K562 (cell line): Measurements from ENCODE around the gene FBXO17.

ENCODE experiments used
- ATF7 ChIP-seq: fragments of 450-650 bp; IDR thresholded peaks from 2 replicates; pipeline ENCODE4 v1.7.1; 2014; ENCODE audit warnings: mild to moderate bottlenecking, moderate library complexity
- NFATC3 ChIP-seq: fragments of 450-650 bp; IDR thresholded peaks from 2 replicates; pipeline ENCODE4 v1.6.1; 2017; ENCODE audit warnings: mild to moderate bottlenecking
- PTRF ChIP-seq: fragments of 450-650 bp; IDR thresholded peaks from 2 replicates; pipeline ENCODE4 v1.6.1; 2016; ENCODE audit warnings: mild to moderate bottlenecking, missing genetic modification characterization, missing compliant biosample characterization
- RAD21 ChIP-seq, 2 experiments: fragments of 250-450 bp in 1 of 2; fragments of 450-650 bp in 1 of 2; sonication (Bioruptor Pico) in 1 of 2; formaldehyde crosslinking in 1 of 2; IDR thresholded peaks in 1 of 2; conservative IDR thresholded peaks in 1 of 2; 2 replicates each; pipeline versions ENCODE4 v1.4.0 to v1.8.0; 2020 to 2022; ENCODE audit warnings: mild to moderate bottlenecking in 2 of 2, moderate library complexity in 1 of 2
- SP2 ChIP-seq: IDR thresholded peaks from 2 replicates; pipeline ENCODE4 v1.6.1; 2011; ENCODE audit warnings: mild to moderate bottlenecking, low read depth, low read length, moderate library complexity; ENCODE audit not compliant: poor library complexity, severe bottlenecking; ENCODE audit errors: extremely low read depth
- ZFX ChIP-seq: sonication (generic); formaldehyde crosslinking; IDR thresholded peaks from 2 replicates; pipeline ENCODE4 v1.8.0; 2022; ENCODE audit warnings: mild to moderate bottlenecking, missing genetic modification reagents, moderate library complexity
- ZNF609 ChIP-seq: sonication (generic); formaldehyde crosslinking; IDR thresholded peaks from 2 replicates; pipeline ENCODE4 v1.8.1; 2023; ENCODE audit warnings: missing genetic modification reagents, mild to moderate bottlenecking, borderline replicate concordance
- ZNF696 ChIP-seq: fragments of 250-450 bp; sonication (Bioruptor Pico); conservative IDR thresholded peaks from 2 replicates; pipeline ENCODE4 v1.4.0; 2020; ENCODE audit warnings: mild to moderate bottlenecking, moderate library complexity
- TF ChIP-seq, protein P1 (sequence below), 3 experiments: IDR thresholded peaks in 2 of 3; conservative IDR thresholded peaks in 1 of 3; 2 replicates each; pipeline ENCODE4 v1.5.1; 2011 to 2012; ENCODE audit warnings: low read length in 3 of 3, mild to moderate bottlenecking in 3 of 3, control low read depth in 2 of 3, improper control_type of control experiment in 1 of 3, inconsistent platforms in 1 of 3, low read depth in 1 of 3, mixed read lengths in 1 of 3, moderate library complexity in 1 of 3; ENCODE audit not compliant: insufficient read depth in 2 of 3
- TF ChIP-seq, protein P2 (sequence below): fragments of 450-650 bp; IDR thresholded peaks from 2 replicates; pipeline ENCODE4 v1.6.1; 2016; ENCODE audit warnings: low read depth

GRCh38 chr19:38898788-38899446, 76.6 kb downstream of the FBXO17 start:
- TF ChIP-seq ZNF696 (no peak), PTRF (no peak), RAD21 (CRISPR knock-in tag; conservative IDR thresholded peaks at IDR 0.05 in 1 of 2, IDR thresholded peaks at IDR 0.05 in 1 of 2) (no peak), ATF7 (no peak), NFATC3 (no peak), ZFX (CRISPR knock-in tag) (no peak), ZNF609 (CRISPR knock-in tag) (no peak), SP2 (no peak)
- TF ChIP-seq, protein P1, sequence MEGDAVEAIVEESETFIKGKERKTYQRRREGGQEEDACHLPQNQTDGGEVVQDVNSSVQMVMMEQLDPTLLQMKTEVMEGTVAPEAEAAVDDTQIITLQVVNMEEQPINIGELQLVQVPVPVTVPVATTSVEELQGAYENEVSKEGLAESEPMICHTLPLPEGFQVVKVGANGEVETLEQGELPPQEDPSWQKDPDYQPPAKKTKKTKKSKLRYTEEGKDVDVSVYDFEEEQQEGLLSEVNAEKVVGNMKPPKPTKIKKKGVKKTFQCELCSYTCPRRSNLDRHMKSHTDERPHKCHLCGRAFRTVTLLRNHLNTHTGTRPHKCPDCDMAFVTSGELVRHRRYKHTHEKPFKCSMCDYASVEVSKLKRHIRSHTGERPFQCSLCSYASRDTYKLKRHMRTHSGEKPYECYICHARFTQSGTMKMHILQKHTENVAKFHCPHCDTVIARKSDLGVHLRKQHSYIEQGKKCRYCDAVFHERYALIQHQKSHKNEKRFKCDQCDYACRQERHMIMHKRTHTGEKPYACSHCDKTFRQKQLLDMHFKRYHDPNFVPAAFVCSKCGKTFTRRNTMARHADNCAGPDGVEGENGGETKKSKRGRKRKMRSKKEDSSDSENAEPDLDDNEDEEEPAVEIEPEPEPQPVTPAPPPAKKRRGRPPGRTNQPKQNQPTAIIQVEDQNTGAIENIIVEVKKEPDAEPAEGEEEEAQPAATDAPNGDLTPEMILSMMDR (IDR thresholded peaks at IDR 0.05 in 2 of 3, conservative IDR thresholded peaks at IDR 0.05 in 1 of 3; ENCODE audit: insufficient read depth in 2 of 3, low read depth in 1 of 3, low read length in 3 of 3): no peak
- TF ChIP-seq, protein P2, sequence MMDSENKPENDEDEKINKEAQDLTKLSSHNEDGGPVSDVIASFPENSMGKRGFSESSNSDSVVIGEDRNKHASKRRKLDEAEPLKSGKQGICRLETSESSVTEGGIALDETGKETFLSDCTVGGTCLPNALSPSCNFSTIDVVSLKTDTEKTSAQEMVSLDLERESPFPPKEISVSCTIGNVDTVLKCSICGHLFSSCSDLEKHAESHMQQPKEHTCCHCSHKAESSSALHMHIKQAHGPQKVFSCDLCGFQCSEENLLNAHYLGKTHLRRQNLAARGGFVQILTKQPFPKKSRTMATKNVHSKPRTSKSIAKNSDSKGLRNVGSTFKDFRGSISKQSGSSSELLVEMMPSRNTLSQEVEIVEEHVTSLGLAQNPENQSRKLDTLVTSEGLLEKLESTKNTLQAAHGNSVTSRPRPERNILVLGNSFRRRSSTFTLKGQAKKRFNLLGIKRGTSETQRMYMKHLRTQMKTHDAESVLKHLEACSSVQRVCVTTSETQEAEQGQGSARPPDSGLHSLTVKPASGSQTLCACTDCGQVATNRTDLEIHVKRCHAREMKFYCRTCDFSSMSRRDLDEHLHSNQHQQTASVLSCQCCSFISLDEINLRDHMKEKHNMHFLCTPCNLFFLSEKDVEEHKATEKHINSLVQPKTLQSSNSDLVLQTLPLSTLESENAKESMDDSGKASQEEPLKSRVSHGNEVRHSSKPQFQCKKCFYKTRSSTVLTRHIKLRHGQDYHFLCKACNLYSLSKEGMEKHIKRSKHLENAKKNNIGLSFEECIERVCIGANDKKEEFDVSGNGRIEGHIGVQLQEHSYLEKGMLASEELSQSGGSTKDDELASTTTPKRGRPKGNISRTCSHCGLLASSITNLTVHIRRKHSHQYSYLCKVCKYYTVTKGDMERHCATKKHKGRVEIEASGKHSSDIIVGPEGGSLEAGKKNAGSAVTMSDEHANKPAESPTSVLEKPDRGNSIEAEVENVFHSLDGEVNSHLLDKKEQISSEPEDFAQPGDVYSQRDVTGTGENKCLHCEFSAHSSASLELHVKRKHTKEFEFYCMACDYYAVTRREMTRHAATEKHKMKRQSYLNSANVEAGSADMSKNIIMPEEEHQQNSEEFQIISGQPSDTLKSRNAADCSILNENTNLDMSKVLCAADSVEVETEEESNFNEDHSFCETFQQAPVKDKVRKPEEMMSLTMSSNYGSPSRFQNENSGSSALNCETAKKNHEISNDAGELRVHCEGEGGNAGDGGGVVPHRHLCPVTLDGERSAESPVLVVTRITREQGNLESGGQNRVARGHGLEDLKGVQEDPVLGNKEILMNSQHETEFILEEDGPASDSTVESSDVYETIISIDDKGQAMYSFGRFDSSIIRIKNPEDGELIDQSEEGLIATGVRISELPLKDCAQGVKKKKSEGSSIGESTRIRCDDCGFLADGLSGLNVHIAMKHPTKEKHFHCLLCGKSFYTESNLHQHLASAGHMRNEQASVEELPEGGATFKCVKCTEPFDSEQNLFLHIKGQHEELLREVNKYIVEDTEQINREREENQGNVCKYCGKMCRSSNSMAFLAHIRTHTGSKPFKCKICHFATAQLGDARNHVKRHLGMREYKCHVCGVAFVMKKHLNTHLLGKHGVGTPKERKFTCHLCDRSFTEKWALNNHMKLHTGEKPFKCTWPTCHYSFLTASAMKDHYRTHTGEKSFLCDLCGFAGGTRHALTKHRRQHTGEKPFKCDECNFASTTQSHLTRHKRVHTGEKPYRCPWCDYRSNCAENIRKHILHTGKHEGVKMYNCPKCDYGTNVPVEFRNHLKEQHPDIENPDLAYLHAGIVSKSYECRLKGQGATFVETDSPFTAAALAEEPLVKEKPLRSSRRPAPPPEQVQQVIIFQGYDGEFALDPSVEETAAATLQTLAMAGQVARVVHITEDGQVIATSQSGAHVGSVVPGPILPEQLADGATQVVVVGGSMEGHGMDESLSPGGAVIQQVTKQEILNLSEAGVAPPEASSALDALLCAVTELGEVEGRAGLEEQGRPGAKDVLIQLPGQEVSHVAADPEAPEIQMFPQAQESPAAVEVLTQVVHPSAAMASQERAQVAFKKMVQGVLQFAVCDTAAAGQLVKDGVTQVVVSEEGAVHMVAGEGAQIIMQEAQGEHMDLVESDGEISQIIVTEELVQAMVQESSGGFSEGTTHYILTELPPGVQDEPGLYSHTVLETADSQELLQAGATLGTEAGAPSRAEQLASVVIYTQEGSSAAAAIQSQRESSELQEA: no peak
